Measurements from ENCODE around the gene HYAL3.
A peak's percentile ranks its signal among the peaks of the same experiment; 100 is the strongest.
"Not testable (repeated sequence)": the region's sequence is repeated elsewhere in the genome, so short reads cannot be mapped to it uniquely, and the experiment has no call there.

The HYAL3 gene

DNA sequence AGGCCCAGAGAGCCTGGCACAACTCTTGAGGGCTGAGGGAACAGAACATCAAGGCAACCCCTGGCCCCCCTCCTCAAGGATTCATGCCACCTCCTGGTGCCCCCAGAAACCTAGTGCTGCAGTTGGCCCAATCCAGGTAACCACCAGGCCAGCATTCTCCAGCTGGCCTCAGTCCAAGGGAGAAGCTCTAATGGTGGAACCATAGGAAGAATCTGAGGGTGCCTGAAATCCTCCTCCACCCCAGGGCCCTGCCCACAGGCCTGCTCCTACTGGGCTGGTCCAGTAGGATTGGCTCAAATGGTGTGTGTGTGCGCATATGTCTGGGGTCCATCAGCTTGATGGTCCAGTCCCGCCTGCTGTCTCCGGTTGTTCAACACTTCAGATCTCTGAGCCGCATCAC is 15.6 kb upstream of the HYAL3 start:
- DNase-seq (ENCODE audit: low spot score) = no peak

DNA sequence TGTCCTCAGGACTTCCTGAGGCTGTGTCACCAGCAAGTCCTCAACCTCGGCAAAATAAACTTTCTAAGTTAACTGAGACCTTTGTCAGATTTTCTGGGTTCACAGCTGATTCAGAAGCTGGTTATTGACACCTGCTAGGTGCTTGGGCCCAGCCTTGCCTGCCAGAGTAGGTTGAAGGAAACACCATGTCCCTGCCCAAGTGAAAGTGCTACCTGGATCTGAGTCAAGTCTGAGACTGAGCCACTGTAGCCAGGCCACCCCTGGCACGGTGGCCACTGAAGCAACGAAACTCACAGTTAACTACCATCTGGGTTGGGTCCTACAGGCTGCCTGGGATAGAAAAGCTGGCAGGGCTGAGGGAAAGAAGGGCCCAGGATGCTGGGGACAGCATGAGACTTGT is 15.1 kb upstream of the HYAL3 start:
- DNase-seq (ENCODE audit: low spot score) = no peak

DNA sequence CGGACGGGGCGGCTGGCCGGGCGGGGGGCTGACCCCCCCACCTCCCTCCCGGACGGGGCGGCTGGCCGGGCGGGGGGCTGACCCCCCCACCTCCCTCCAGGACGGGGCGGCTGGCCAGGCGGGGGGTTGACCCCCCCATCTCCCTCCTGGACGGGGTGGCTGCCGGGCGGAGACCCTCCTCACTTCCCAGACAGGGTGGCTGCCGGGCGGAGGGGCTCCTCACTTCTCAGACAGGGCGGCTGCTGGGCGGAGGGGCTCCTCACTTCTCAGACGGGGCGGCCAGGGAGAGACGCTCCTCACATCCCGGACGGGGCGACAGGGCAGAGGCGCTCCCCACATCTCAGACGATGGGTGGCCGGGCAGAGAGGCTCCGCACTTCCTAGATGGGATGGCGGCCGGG is 12.8 kb upstream of the HYAL3 start:
- not testable (repeated sequence) for DNase-seq (ENCODE audit: low spot score)

DNA sequence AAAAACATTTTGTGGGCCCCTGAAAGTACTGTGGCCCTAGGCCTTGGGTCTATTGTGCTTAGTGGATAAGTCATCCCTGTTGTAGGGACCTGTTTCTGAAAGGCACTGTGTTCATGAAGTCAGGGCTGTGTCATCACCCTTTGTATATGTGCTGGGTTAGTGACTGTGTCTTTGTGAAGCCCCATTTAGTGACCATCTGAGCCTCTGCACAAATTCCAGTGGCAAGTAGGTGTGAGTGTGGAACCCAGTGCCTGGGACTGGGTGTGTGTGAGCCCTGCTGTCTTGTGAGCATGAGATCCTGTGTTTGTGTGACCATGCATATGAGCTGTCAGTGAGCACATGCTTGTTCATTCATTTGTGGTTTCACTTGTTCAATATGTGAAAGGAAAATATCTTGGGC is 5.4 kb upstream of the HYAL3 start:
- no peak for DNase-seq (ENCODE audit: low spot score)

DNA sequence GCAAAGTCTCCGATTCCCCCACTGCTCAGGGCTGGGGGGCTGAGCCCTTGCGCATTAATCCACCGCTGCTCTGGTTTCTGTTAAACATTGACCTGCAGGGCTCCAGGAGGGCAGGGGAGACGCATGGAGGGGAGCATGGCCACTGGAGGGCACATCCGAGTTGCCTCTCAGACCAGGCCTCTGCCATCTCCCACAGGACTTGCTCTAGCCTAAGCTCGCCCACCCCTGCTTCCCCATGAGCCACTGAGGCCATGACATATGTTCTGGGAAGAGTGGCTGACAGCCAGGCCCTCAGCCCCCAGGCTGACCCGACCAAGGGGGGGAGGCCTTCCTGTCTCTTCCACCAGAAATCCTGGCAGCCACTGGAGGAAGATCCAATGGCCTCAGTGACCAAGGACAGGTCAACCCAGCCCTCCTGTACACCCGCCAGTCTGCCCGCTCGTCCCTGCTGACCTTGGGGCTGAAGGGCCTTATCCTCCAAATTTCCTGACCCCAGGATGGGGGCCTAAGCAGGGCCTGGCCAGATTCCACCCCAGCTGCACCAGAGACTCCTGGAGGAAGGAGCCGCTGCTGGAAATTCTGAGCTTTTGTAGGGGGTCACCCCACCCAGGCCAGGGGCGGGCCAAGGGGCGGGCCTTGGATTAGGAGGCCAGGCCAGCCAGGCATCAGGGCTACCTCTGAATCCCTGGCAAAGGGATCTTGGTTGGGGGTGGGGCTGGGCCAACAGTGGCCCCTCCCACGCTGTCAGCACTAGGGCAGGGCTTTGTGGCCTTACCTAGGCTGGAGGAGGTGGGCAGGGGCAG is 4.0 kb upstream of the HYAL3 start, which contains the start of gene HYAL1:
TSS of gene HYAL1 (minus strand) at position 562 of the 803 bp plus-strand sequence. CDS start 618 bp downstream, outside the sequence.
- DNase-seq (ENCODE audit: low spot score) = no peak

DNA sequence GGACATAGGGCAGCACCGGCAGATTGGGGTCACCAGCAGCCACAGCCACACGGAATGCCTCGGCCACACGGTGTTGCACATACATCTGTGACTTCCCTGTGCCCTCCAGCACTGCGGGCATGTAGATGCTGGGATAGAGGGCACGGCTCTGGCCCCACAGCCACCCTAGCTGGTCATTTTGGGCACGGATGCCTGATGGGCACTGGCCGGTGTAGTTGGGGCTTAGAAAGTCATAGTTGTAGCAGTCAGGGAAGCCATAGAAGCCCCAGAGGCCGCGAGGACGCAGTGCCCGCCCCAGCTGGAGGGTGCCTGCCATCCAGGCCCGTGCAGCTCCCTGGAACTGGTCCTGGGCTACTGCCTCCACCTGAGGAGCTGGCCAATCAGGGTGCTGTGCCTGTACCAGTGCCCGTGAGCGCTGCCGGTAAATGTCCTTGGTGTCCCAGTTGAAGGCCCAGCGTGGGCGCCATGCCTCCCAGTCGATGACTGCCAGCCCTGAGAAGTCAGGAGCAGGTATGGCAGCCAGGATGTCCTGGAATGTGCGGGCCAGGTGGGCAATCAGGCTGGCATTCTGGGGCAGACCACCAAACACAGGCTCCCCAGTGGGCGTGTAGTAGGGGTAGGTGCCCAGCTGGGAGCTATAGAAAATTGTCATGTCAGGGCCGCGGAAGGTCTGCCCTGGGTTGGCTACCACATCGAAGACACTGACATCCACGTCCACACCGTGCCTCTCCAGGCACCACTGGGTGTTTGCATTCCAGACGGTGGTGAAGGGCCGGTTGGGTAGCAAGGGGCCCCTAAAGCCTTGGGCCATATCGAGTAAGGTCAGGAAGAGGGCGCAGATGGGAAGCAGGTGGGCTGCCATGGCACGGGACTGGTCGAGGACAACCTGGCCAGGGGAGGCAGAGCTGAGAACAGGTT is 3.1 kb upstream of the HYAL3 start:
- no peak for DNase-seq (ENCODE audit: low spot score)

DNA sequence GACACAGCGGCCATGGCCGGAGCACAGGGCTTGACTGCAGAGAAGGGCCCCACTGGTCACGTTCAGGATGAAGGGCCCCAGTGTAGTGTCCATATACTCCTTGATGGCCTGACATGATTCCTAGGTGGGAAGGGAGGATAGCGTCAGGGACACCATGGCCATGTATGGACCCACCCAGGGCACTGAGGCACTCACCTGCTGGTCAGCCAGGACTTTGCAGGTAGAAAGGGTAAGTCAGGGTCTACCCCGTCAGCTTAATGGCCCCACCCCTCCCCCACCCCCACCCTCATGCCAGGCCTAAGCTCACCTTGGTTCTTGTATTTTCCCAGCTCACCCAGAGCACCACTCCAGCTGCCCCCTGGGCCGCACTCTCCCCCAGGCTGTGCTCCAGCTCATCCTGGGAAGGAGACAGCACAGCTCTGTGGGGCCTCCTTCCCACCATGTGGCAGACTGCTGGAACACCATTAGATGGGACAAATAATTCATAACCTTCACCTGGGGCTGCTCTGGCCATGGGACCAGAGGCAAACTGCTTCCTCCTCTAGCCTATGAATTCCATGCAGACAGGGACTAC is 1.6 kb upstream of the HYAL3 start:
- DNase-seq (ENCODE audit: low spot score) = no peak

DNA sequence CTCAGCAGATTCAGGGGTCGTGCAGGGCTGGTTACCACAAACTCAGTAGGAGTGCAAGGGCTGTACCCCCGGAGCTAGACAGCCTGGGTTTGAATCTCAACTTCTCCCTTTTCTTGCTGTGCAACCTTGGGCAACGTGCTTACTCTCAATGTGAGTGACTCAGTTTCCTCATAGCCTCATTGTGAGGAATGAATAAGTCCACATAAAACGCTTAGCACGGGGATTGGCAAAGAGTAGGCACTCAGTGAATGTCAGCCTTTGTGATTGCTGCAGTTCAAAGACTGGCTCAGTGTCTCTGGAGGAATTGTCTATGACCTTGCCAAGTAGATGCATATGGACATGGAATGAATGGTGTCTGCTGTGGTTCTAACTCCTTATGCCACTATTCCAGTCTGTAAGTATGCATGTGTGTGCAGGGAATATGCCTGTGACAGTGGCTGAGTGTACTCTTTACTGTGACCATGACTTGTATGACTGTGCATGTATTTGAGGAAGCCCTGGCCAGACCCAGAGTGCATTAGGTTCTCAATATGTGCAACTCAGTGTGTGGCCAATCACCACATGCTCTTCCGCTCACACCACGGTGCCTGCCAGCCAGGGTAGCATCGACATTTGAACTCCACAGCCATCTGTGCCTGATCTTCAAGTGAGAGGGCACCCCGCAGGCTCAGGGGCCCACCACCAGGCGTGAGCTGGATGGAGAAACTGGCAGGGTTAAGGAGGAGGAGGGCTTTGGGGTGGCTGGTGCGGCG is 900 bp upstream of the HYAL3 start:
- DNase-seq (ENCODE audit: low spot score) = peak; percentile 79

DNA sequence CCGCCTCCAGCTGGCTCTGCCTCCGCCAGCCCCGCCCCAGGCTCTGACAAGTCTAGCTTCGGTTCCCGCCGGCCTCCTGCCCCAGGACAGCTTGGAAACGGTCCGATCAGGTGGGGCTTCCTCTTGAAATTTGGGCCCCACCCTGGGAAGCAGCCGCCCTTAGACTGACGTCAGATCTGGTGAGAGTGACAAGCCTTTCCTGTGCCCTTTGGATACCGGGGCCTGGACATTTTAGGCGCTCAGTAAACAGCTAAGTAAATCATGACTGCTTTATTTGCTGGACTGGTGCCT is 378 bp upstream of the HYAL3 start:
- DNase-seq (ENCODE audit: low spot score) = no peak

DNA sequence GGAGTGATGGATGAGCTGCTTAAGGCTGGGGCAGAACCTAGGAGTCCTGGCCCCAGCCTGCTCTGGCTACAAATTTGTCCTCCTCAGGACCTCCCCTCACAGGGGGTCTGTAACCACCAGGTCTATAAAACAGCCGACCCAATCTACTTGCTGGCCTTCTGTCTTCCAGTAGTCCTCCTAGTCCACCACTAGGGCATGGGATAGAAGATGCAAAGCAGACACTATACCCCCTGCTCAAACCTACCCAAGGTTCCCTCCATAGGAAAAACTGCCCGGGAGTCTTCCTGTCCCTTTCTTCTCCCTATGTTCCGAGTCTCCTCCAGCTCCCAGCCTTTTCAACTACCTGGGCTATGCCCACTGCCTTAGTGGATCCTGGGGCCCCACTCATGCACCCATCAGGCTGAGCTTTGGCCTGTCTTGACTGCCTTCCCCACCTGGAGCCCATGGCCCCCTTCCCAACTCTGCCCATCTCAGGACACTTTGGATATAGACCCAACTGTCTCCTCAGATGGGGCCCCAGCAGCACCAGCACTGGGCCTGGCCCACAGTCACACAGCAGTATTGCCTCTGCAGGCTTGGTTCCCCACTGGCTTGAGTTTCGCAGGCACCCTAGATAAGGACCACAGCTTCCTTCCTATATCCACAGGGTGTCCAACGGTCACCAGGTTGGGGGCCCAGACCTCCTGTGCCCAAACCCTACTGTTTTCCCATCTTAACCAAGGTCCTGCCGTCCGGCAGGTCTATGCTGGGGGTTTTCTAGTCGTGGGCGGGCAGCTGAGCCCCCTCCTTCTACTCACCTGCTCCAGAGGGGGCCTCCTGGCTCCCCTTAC is 1.1 kb downstream of the HYAL3 start:
- no peak for DNase-seq (ENCODE audit: low spot score)

DNA sequence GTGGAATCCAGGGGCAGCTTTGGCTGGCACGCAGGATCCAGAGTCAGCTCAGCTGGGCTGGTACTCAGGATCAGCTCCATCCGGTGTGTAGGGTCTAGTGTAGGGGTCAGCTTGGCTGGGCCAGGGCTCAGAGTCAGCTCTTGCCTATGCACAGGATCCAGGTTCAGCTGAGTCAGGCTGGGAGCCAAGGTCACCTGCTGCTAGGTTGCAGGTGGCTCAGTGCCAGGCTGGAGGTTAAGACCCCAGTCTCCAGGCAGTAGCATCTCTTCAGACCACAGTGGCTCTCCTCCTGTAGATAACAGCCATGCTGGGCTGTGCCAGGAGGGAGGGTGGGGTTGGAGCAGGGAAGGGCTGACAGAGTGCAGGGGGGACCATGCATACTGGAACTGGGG is 1.8 kb downstream of the HYAL3 start:
- no peak for DNase-seq (ENCODE audit: low spot score)

DNA sequence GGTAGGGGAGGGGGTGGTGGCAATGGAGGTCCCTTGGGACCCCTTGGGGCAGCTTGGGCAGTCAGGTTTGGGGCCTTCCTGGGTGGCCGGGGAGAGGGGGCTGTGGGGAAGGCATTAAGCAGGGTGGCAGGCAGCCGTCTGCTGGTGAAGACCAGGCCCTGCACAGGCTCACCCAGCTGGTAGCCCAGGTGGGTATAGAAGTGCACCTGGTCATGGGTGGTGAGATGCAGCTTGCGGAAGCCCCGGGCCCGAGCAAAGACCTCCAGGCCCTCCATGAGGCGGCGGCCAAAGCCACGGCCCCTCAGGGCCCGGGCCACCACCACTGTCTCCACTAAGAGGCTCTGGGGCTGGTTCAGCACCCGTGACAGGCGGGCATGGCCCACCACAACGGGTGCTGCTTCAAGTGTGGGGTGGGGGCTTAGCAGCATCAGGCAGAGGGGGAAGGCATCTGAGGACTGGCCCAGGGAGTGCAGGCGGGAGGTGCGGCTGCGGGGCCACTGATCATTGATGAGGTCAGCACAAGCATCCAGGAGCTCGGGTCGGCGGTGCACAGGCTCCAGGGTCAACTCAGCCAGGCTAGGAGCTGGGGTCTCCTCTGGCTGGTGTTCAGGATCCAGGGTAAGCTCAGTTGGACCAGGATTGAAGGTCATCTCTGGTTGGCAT is 2.4 kb downstream of the HYAL3 start:
- DNase-seq (ENCODE audit: low spot score) = no peak

DNA sequence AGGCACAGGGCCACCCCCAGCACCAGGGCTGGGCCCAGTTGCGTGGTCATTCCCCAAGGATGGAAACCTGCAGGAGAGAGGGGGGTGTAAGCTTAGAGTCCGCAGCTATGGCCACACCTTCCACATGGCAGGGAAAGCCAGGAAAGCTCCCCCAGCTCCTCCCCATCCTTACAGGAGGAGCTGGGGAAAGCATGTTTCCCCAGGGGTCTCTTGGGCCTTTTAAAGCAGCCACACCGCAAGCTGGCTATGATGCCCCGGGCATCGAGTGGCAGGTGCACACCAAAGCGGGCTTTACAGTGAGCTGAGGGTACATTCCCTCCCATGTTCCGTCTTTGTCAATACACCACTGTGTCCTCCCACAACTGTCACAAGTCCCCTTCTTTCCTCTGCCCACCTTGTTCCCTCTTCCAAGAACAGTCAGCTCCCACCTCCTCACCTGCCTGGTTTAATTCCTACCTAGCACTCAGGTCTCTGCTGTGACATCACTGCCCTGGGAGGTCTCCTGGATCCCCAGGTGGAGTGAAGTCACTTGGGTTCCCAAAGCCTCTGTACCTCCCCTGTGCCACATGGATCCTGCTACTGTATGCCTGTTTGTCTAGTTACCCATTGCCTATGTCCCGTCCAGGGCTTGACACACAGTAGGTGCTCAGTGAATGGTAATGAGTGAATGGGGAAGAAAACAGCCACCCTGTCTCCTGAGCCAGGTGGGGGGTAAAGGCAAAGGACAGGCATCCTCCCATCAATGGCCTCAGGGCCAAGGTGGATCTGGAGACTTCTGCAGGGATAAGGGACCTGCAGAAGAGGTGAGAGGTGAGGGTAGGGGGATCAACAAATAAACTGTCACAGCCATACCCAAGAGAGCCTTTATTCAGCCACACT is 3.4 kb downstream of the HYAL3 start:
- DNase-seq (ENCODE audit: low spot score) = no peak

DNA sequence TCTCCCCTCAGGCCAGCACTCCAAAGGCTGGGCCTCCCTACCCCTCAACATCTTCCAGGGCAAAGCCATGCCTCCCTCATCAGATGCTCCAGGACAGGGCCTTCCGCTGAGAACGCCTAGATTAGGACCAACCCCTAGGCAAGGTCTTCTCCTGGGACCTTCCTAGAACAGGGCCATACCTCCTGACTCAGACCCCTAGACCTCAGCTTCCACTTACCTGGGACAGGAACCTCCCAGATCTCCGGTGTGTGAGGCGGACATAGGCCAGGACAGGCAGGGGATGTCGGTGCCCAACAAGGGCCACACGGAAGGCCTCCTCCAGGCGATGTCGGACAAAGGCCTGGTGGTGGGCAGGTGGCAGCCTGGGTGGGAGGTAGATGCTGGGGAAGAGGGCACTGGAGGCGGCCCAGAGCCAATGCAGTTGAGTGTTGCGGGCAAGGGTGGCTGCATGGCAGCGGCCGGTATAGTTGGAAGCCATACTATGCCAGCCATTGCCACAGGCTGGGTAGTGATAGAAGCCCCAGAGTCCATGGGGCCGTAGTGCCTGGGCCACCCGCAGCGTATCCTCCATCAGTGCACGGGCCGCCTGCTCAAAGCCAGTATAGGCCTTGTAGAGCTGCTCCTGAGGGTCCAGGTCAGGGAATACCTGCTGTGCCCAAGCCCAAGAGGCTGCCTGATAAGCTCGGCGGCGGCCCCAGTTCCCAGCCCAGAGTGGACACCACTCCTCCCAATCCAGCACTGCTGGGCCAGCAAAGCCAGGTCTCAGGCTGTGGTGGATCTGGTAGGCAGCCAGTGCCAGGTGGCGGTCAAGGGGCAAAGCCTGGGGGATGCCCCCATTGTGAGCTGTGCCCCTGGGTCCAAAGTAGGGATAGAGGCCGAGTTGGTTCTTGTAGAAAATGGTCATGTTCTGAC is 4.5 kb downstream of the HYAL3 start:
- DNase-seq (ENCODE audit: low spot score) = no peak

DNA sequence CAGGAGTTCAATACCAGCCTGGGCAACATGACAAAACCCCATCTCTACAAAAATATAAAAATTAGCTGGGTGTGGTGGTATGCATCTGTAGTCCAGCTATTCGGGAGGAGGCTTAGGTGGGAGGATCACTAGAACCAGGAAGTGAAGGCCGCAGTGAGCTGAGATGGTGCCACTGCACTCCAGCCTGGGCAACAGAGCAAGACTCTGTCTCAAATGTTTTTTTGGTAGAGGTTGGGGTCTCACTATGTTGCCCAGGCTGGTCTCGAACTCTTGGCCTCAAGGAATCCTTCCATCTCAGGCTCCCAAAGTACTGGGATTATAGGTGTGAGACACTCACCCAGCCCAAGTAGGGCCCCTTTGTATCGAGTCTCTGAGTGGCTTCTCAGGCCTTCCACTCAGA is 5.1 kb downstream of the HYAL3 start:
- no peak for DNase-seq (ENCODE audit: low spot score)

DNA sequence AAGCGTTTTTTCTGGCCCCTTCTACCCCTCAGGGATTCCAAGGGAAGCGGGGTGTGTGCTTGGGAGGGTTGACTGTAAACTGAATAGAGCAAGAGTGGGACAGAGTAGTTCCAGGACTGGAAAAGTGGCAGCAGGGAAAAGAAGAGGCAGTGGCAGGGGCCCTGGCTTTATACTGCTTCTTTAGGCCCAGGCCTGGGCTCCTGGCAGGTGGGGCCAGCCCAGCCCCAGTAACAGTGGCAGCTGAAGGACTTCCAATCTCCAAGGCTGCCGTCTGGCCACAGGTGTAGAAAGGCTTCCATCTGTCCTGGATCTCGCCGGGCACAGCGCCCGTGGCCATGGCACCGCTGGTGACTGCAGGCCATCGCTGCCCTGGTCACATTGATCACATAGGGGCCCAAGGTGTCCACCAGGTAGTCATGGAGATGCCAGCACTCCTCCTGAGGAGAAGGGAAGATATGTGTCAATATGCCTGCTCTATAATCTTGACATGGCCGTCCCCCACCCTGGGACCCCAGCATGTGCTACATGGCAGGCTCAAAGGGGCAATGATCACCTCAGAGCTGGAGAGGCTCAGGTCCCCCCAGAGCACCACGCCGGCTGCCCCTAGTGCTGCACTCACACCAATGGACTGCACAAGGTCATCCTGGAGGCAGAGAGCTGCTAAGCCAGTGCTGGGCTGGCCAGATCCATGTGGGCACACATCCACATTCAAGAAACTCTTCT is 6.0 kb downstream of the HYAL3 start:
- no peak for DNase-seq (ENCODE audit: low spot score)

DNA sequence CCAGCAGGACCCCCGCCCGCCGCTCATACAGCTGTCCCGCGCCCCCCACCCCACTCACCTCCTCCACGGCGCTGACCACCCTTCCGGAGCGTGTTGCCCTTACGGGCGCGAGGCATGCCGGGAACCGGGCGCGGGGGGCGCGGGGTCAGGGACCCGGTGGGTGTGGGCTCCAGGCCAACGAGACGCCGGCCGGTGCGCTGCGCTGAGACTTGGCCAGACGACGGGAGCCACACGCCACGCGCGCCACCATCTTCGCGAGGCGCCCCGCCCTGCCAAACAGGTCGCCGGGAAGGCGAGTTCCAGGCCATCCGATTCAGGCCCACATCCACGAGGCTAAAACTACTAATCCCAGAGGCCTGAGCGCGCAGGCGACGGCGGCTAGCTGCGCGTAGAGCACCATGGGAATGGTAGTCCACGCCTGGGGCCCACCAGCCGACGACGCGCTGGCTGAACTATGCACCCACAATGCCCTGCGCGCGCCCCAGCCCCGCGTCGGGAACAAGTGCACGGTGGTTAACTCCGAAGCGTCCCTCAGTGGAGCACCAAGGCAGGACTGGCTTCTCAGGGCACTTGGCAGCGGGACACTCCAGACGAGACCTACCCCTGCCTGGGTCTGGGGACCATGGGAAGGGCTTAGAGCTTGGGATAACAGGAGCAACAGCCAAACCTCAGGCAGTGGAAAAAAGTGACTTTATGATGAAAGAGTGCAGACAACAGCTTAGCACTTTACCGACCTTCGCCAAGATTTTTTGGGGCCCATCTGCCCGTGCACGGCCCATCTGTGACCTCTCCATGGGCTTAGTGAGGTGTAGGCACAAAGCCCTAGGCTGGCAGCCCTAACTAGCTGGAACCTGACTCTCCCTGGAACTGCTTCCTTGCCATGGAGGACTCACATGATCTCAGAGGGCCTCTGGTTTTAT is 6.8 kb downstream of the HYAL3 start, which contains the start of gene IFRD2:
TSS of gene IFRD2 (minus strand) at position 271 of the 920 bp plus-strand sequence. CDS start at position 116, 155 bp downstream.
- peak; percentile 95 for DNase-seq (ENCODE audit: low spot score)

All from COLO829 (cell line).